GM18520 (cell line): ENCODE results near the gene NEURL1B.

ENCODE experiments used
- ATAC-seq: cut with Tn5 transposase; IDR thresholded peaks from one replicate; pipeline ENCODE4 v1.9.1; 2021; ENCODE audit not compliant: unreplicated experiment

NEURL1B gene

DNA sequence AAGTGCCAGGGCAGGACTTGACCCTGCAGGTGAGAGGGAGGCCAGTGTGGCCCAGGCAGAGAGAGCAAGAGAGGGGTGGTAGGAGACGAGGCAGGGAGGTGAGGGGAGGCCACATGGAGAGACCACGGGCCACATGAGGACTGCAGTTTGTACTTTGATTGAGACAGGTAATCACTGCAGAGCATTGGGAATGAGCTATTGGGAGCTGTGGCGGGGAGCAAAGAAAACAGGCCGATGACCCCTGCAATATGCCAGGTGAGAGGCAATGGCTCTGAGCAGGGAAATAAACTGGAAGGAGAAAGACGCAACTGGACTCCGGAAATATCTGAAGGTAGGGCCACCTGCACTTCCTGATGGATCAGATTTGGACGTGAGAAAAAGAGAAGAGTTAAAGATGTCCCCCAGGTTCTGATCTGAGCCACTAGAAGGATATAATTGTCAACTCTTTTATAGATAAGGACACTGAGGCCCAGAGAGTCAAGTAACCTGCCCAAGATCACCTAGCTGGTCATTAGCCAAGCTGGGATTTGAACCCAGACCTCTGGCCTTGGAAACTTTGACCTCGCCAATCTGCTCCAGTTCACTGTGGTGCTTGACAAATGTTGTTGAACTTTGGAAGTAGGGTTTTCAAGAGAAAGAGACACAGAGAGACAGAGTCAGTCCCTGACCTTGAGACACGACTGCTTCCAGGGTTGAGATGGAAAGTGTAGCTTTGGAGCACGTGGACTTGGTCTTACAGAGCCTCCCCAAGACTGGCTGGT, 87.6 kb downstream of the NEURL1B start:
- no peak for ATAC-seq

DNA sequence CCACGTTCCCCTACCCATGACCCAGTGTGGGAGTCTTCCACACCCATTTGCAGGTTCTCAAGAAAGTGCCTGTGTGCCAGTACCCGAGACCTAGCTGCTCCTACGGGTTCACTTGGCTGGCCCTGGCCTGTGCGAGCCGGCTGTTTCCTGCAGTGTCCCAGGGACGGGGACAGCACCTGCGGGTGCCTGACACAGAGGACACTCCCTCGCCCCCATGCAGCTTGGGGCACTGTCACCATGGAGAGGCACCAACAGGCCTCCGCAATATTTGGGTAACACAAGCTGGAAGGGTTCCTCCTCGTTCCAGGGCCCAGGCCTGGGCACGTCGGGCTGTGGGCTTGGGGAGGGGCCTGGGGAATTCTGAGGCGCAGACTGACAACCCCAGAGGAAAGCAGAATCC, 88.5 kb downstream of the NEURL1B start:
- no peak for ATAC-seq

DNA sequence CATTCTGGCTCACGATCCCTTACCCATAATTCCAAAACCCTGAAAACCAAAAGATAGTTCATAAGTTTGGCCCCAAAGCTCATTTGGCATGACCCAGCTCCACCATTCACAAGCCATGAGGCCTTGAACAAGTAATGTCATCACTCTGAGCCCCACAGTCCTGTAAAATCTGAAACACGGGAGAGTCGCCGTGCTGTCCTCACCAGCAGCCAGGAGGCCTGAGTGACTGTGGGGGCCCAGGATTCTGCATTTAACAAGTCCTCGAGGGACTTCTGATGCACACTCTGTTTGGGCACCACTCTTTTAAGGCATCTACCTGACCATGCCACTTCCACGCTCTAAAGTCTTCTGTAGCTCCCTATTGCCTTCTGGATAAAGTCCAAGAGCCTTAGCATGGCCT, 89.2 kb downstream of the NEURL1B start:
- no peak for ATAC-seq

DNA sequence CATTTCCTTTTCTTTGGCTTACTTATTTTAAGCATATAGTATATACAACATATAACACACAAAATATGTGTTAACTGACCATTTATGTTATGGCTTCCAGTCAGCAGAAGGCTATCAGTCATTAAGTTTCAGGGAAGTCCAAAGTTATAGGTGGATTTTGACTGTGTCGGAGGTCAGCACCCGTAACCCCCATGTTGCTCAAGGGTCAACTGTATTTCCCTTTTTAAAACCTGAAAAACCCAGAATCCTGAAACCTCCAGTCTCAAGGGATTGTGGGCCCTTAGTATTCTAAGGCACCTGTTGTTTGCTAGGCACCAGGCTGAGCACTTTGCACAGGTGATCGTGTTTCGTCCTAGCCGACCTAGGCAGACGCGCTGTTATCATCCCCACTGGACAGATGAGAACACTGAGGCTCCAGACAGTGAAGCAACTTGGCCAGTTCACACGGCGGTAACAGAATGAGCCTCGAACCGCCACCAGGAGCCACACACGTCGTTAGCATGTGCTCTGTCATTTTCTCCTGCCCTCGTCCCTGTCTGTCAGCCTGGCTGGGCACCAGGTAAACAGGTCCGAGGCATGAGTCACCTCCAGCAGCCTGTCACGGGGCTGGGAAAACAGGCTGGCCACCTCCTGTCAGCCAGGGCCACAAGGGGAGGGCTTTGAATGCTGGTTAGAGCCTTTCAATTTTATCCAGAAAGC, 90.1 kb downstream of the NEURL1B start:
- no peak for ATAC-seq

DNA sequence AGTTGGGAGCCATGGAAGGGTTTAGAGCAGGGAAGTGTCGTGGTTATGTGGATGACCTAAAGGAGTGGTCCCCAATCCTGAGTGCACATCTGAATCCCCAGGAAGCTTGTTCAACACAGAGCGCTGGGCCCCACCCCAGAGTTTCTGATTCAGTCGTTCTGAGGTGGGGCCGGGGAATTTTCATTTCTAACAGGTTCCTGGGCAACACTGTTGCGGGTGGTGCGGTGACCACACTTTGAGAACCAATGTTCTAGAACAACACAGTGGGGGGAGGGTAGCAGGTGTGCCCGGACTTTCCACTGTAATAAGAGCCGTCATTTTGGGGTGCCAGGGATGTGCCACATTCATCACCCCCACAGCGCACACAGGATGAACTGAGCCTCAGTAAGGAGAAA, 90.6 kb downstream of the NEURL1B start:
- ATAC-seq: no peak

DNA sequence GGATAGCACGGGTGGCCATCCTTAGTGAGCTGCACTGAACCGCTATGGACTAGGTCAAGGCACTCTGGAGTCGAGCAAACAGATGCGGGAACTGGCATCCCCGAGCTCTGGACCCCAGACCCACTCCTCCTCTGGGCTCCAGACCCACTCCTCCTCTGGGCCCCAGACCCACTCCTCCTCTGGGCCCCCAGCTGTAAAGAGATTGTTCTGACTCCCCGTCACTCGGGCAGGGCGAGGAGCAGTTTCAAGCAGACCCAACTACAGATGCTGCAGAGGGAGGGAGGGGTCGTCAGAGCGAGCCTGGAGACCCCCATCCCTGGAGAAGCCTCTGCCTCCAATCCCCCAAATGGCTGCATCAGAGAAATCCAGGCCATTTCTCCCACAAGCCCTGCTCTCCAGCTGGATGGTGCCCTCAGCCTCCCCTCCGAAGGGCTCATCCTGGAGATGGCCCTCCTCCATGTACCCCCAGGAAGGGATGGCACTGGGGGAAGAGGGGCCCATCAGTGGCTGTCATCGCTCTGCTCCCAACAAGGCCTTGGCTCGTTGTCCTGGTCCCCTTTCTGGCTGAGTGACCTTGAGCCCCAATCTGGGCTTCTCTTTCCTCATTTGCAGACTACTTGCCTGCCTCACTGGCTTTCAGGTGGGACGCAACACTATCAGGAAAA, 91.3 kb downstream of the NEURL1B start:
- no peak for ATAC-seq

DNA sequence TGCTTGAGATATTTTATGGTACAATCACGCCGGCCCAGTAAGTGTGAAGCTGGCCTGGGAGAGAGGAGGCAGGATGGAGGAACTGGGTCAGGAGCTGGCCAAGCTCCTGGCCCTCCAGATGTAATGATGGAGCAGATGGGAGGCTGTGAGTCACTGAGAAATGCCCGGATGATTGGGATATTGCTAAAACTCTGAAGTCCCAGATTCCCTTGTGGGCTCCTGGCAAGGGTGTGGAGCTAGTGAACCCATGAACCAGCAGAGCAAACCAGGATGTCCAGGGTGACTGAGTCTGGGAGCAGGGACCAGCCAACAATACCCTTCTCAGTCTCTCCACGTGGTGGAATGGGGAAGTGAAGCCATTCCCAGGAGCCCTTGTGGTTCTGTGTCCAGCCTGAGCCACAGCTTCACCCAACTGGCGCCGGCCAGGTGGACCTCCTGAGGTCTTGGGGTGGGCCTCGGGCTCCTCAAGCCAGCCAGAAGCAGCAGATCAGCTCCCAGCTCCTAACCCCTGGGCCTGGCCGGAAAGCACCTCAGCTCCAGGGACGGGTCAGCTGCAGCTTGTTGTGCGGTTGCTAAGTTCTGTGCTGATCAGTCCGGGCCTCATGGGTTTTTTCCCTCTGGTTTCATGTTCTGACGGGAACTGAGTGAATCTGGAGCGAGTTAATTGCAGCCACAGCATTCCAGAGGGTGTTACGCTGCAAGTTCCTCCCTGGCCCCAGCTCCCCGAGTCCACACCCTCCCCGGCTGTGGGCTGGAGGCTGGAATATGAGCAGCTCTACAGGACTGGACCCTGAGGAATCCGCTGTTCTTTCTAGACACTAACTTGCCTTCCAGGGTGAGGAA, 92.3 kb downstream of the NEURL1B start:
- ATAC-seq: no peak

DNA sequence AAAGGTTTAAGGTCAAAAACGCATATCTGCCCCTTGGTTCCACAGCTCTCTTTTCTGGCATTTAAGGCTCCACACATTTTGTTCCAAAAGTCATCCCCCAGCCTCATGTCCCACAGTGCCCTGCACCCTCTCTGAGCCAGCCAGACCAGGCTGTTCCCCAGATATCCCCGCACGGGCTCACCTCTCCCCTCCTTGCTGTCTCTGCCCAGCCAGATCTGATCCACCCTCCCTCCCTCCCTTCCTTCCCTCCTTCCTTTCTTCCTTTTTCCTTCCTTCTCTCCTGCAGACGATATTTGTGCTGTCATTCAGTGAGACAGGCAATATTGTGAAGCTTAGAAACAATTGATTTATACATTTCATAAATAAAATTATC, 92.9 kb downstream of the NEURL1B start:
- ATAC-seq: no peak

DNA sequence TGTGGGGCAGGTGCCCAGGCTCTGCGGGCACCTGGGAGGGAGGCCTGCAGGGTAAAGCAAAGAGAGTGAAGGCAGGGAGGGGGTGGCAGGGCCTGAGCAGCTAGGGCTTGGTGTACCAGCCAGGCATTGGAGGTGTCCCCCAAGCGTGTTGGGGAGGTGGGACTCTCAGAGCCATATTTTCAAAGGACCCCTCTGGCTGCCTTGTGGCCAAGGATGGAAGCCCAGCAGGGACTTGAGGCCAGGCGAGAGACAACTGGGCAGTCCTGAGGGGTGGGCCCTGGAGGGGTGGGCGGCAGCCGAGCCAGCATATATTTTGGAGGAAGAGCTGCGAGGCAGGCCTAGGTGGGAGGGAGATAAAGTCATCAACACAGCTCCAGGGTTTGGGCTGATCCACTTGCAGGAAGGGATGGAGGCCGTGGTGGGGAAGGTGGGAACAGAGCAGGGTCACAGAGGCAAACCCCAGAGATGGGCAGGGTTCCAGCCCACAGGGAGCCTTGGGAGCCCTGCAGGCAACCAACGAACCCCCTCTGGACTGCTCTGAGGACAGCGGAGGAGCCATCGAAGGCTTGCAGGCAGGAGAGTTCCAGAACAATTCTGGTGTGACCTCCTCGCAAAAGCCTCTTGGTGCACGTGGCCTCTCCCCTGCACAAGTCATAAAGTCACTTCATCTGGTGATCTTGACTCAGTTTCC, 94.2 kb downstream of the NEURL1B start:
- no peak for ATAC-seq

DNA sequence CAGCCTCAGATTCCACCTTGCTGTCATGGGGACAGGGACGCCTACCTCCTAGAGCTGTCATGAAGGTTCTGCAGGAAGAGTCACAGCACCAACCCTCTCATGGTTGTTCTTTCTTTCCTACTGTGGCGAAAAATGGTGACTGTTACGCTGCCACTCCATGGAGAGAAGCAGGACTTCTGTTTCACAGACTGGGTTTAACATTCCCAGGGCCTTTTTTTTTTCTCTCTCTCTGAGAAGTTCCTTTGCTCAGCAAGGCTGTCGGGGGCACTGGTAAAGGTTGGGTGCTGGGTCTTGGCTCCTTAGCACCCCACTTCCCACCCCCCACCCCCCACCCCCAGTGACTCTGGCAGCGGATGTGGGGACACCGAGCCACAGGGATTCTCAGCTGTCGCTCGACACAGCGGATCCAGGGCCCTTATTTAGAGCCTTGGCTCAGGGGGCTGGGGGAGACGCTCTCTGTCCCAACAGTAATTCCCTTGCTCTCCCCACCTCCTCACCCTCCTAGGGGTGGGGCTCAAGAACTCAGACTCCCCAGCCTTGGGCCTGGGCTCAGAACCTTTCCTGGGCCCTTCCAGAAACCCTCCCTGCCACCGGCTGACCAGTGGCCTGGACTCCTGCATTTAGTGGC, 95.6 kb downstream of the NEURL1B start:
- no peak for ATAC-seq

DNA sequence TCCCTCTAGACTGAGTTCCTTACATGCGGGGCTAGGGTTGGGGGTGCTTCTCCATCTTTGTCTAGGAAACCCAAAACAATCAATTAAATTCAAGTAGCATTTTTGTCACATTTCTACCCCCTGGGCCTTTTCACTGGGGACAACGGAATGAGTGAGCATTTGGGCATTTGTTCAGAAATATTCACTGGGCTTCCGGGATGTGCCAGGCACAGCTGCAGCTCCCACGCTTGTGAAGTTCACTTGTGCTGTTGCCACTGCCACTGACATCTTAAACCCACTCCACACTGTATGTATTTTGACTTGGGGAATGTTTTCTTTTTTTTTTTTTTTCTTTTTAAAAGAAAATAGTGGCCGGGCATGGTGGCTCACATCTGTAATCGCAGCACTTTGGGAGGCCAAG, 98.3 kb downstream of the NEURL1B start:
- ATAC-seq: no peak

DNA sequence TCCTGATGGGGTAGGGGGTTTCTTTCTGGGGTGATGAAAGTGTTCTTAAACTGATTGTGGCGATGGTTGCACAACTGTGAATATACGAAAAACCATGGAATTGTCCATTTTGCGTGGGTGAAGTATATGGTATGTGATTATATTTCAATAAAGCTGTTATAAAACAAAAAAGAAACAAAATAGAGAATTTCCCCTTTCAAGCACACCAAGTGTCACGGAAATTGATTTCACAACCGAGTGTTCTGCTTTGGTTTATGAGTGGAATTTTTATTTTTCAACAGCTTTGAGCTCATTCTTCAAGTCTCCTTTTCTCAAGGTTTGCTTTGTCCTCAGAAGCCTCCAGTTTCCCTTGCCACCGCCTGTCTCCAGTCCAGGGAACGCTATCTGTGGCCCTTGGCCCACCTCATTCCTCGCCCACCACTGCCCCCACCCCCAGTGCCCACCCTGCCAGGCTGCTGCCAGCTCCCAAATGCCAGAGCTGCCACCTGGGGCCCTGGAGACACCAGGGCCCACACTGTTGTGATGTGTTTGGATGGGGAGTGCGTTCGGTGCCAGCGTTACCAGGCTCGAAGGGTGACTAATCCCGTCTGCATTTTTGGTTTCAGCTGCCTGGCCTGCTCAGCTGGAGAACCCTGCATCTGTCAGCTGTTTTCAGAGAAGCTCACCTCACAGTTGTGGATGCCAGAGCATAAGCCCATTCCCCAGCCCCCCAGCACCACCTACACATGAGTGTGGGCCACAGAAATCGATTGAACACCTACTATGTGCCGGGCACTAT, 99.6 kb downstream of the NEURL1B start:
- ATAC-seq: no peak
